ENCODE measurements around the gene HPCAL1. TPM values are rescaled to one million over a fixed set of nuclear protein-coding genes. Genes with fewer than 3 reads are reported as not detected.

HPCAL1 gene
- total and polyA plus RNA-seq, 2 of the 8 experiments (the other 6 are each of a cell fraction or from before 2014, with no cell fraction given) = 5.8 to 8.6 TPM

GRCh38 chr2:10302479-10303180, at the start of gene HPCAL1 (continued):
- TF ChIP-seq SRF (IDR thresholded peaks at IDR 0.05; ENCODE audit: low read depth, low read length) = no peak
- no peak for TF ChIP-seq EZH2 (IDR thresholded peaks at IDR 0.05; ENCODE audit: low read depth, low read length, severe bottlenecking)
- TF ChIP-seq NRF1 (IDR thresholded peaks at IDR 0.05; ENCODE audit: low read depth, low read length) = no peak
- no peak for TF ChIP-seq SIX5 (IDR thresholded peaks at IDR 0.05; ENCODE audit: low read depth, low read length)
- TF ChIP-seq POLR2AphosphoS5 (IDR thresholded peaks at IDR 0.05; ENCODE audit: low read depth, low read length) = no peak; the same call in 1 of the 2 replicates
- peak; percentile 27; the same call in 1 of the 2 replicates for TF ChIP-seq SP1 (IDR thresholded peaks at IDR 0.05; ENCODE audit: low read depth, low read length)
- TF ChIP-seq ATF2 (IDR thresholded peaks at IDR 0.05; ENCODE audit: low read length) = no peak
- TF ChIP-seq JUND (IDR thresholded peaks at IDR 0.05; ENCODE audit: low read length) = no peak
- no peak for TF ChIP-seq CHD7 (IDR thresholded peaks at IDR 0.05; ENCODE audit: insufficient replicate concordance, low read length)
